HEK293 (cell line): ENCODE data around the gene SIRT7.
A peak's percentile ranks its signal among the peaks of the same experiment; 100 is the strongest.

Experiments used
- HOXC10 ChIP-seq: sonication (generic); formaldehyde crosslinking; IDR thresholded peaks from 2 replicates; pipeline ENCODE4 v1.8.1; 2023; ENCODE audit warnings: mild to moderate bottlenecking, missing genetic modification reagents
- HOXD13 ChIP-seq: sonication (generic); formaldehyde crosslinking; IDR thresholded peaks from 2 replicates; pipeline ENCODE4 v1.8.0; 2022; ENCODE audit warnings: missing genetic modification reagents, borderline replicate concordance
- REPIN1 ChIP-seq: fragments of 450-650 bp; formaldehyde crosslinking; IDR thresholded peaks from 2 replicates; pipeline ENCODE4 v1.5.1; 2017; ENCODE audit warnings: missing biosample characterization, missing genetic modification characterization, low read depth
- SCRT2 ChIP-seq: fragments of 450-650 bp; formaldehyde crosslinking; IDR thresholded peaks from 2 replicates; pipeline ENCODE4 v1.5.1; 2016; ENCODE audit warnings: missing biosample characterization, missing genetic modification characterization
- SETDB1 ChIP-seq: IDR thresholded peaks from one replicate; pipeline ENCODE4 v1.6.1; 2017; ENCODE audit warnings: mild to moderate bottlenecking, low read length, moderate library complexity, mixed read lengths; ENCODE audit not compliant: insufficient read length
- WT1 ChIP-seq: fragments of 450-650 bp; formaldehyde crosslinking; IDR thresholded peaks from 2 replicates; pipeline ENCODE4 v1.5.1; 2016; ENCODE audit warnings: missing biosample characterization, missing genetic modification characterization
- ZBTB17 ChIP-seq: fragments of 450-650 bp; formaldehyde crosslinking; IDR thresholded peaks from 2 replicates; pipeline ENCODE4 v1.5.1; 2016; ENCODE audit warnings: missing biosample characterization, missing genetic modification characterization
- ZBTB20 ChIP-seq: fragments of 450-650 bp; formaldehyde crosslinking; IDR thresholded peaks from 2 replicates; pipeline ENCODE4 v1.5.1; 2016; ENCODE audit warnings: missing biosample characterization, missing genetic modification characterization
- ZBTB8A ChIP-seq: fragments of 450-650 bp; formaldehyde crosslinking; IDR thresholded peaks from 2 replicates; pipeline ENCODE4 v1.5.1; 2016; ENCODE audit warnings: missing biosample characterization, missing genetic modification characterization
- ZNF146 ChIP-seq: fragments of 450-650 bp; formaldehyde crosslinking; IDR thresholded peaks from 2 replicates; pipeline ENCODE4 v1.5.1; 2016; ENCODE audit warnings: missing biosample characterization, missing genetic modification characterization
- ZNF2 ChIP-seq: fragments of 450-650 bp; formaldehyde crosslinking; IDR thresholded peaks from 2 replicates; pipeline ENCODE4 v1.5.1; 2016; ENCODE audit warnings: missing biosample characterization, missing genetic modification characterization
- ZNF23 ChIP-seq: fragments of 450-650 bp; formaldehyde crosslinking; IDR thresholded peaks from 2 replicates; pipeline ENCODE4 v1.5.1; 2016; ENCODE audit warnings: missing biosample characterization, missing genetic modification characterization, borderline replicate concordance
- ZNF324 ChIP-seq: fragments of 450-650 bp; formaldehyde crosslinking; IDR thresholded peaks from 2 replicates; pipeline ENCODE4 v1.5.1; 2016; ENCODE audit warnings: missing biosample characterization, missing genetic modification characterization
- ZNF423 ChIP-seq: fragments of 450-650 bp; formaldehyde crosslinking; IDR thresholded peaks from 2 replicates; pipeline ENCODE4 v1.5.1; 2016; ENCODE audit warnings: missing biosample characterization, missing genetic modification characterization
- ZNF426 ChIP-seq: fragments of 450-650 bp; formaldehyde crosslinking; IDR thresholded peaks from 2 replicates; pipeline ENCODE4 v1.5.1; 2017; ENCODE audit warnings: missing biosample characterization, missing genetic modification characterization, mild to moderate bottlenecking, inconsistent platforms, moderate library complexity
- ZNF510 ChIP-seq: fragments of 450-650 bp; formaldehyde crosslinking; IDR thresholded peaks from 2 replicates; pipeline ENCODE4 v1.5.1; 2018; ENCODE audit warnings: mild to moderate bottlenecking, missing genetic modification characterization, missing biosample characterization; ENCODE audit not compliant: insufficient replicate concordance
- ZNF596 ChIP-seq: fragments of 450-650 bp; IDR thresholded peaks from 2 replicates; pipeline ENCODE4 v1.5.0; 2018; ENCODE audit warnings: missing biosample characterization, mild to moderate bottlenecking, missing genetic modification characterization, moderate library complexity
- ZNF654 ChIP-seq: fragments of 450-650 bp; formaldehyde crosslinking; IDR thresholded peaks from 2 replicates; pipeline ENCODE4 v1.5.1; 2016; ENCODE audit warnings: low read depth, missing biosample characterization, missing genetic modification characterization
- ZNF664 ChIP-seq: fragments of 450-650 bp; formaldehyde crosslinking; IDR thresholded peaks from 2 replicates; pipeline ENCODE4 v1.5.1; 2016; ENCODE audit warnings: missing biosample characterization, missing genetic modification characterization
- ZNF677 ChIP-seq: fragments of 450-650 bp; IDR thresholded peaks from 2 replicates; pipeline ENCODE4 v1.5.0; 2018; ENCODE audit warnings: missing biosample characterization, mild to moderate bottlenecking, missing genetic modification characterization, moderate library complexity
- ZNF701 ChIP-seq: fragments of 450-650 bp; formaldehyde crosslinking; IDR thresholded peaks from 2 replicates; pipeline ENCODE4 v1.5.1; 2016; ENCODE audit warnings: missing biosample characterization, missing genetic modification characterization
- ZNF777 ChIP-seq: fragments of 450-650 bp; formaldehyde crosslinking; IDR thresholded peaks from 2 replicates; pipeline ENCODE4 v1.5.1; 2017; ENCODE audit warnings: missing biosample characterization, missing genetic modification characterization, borderline replicate concordance
- TF ChIP-seq, protein P1 (sequence below): fragments of 450-650 bp; IDR thresholded peaks from 2 replicates; pipeline ENCODE4 v1.5.1; 2018; ENCODE audit warnings: missing biosample characterization, mild to moderate bottlenecking, missing genetic modification characterization
- TF ChIP-seq, protein P2 (sequence below): fragments of 450-650 bp; formaldehyde crosslinking; IDR thresholded peaks from 2 replicates; pipeline ENCODE4 v1.5.1; 2016; ENCODE audit warnings: missing biosample characterization, missing genetic modification characterization
- TF ChIP-seq, protein P3 (sequence below): fragments of 450-650 bp; formaldehyde crosslinking; IDR thresholded peaks from 2 replicates; pipeline ENCODE4 v1.5.1; 2016; ENCODE audit warnings: missing biosample characterization, missing genetic modification characterization
- TF ChIP-seq, protein P4 (sequence below): fragments of 450-650 bp; formaldehyde crosslinking; IDR thresholded peaks from 2 replicates; pipeline ENCODE4 v1.5.1; 2016; ENCODE audit warnings: missing biosample characterization, missing genetic modification characterization
- TF ChIP-seq, protein P5 (sequence below): fragments of 450-650 bp; formaldehyde crosslinking; IDR thresholded peaks from 2 replicates; pipeline ENCODE4 v1.5.0; 2017; ENCODE audit warnings: missing biosample characterization, missing genetic modification characterization, borderline replicate concordance
- TF ChIP-seq, protein P6 (sequence below): fragments of 450-650 bp; formaldehyde crosslinking; IDR thresholded peaks from 2 replicates; pipeline ENCODE4 v1.5.1; 2016; ENCODE audit warnings: missing biosample characterization, missing genetic modification characterization, low read depth

Gene SIRT7

DNA sequence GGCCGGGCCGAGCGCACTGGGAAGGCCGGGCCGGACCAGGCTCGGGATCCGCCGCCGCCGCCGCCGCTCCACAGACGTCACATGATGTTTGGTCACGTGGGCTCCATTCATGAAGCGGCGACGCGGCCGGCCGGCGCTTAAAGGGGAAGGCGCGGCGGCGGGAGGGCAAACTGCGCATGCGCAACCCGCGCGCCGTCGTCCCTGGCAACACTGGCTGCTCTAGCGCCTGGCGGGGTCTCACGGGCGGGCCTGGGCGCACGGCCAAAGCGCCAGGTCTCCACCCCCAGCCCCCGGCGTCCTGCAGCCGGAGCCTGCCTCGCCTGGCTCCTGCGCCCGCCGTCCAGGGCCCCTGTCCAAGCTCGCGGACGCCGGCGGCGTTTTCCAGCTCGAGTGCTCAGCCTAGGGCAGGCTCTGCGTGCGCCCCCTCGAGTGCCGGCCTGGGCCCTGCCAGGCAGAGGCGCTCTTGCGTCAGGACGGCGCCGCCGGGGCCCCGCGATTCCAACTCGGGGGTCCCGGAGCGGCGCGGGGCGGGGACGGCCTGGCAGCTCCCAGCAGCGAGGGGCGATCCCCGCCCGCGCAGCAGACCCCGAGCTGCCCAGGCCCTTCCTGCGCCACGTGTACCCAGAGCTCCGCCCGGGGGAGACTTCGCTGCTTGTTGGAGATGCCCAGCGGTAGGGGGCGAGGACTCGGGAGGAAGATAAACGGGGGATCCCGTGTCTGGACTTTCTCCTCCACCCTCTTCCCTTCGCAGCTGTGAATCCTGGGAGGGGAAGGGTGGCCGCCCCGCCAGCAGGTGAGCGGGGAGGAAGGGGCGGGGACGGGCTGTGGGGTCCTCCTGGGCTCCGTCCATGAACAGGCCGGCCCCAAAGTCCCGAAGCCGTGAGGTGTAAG lies 9.9 kb upstream of the SIRT7 start, which contains the start of gene MAFG (continued):
- TF ChIP-seq, protein P1, sequence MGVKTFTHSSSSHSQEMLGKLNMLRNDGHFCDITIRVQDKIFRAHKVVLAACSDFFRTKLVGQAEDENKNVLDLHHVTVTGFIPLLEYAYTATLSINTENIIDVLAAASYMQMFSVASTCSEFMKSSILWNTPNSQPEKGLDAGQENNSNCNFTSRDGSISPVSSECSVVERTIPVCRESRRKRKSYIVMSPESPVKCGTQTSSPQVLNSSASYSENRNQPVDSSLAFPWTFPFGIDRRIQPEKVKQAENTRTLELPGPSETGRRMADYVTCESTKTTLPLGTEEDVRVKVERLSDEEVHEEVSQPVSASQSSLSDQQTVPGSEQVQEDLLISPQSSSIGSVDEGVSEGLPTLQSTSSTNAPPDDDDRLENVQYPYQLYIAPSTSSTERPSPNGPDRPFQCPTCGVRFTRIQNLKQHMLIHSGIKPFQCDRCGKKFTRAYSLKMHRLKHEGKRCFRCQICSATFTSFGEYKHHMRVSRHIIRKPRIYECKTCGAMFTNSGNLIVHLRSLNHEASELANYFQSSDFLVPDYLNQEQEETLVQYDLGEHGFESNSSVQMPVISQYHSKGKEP (tag by site-specific recombination), result peak; percentile 63; the same call in 1 of the 2 replicates
- TF ChIP-seq ZNF664 (tag by site-specific recombination) (no peak), ZNF701 (no peak), WT1 (no peak), ZNF423 (no peak), SCRT2 (tag by site-specific recombination) (no peak), ZNF596 (tag by site-specific recombination) (peak; percentile 35; the same call in 1 of the 2 replicates), ZNF677 (tag by site-specific recombination) (peak; percentile 4; the same call in 1 of the 2 replicates), ZNF777 (tag by site-specific recombination) (peak; percentile 36; the same call in 1 of the 2 replicates), ZBTB17 (tag by site-specific recombination) (peak; percentile 67; the same call in 1 of the 2 replicates), ZNF324 (tag by site-specific recombination) (no peak), SETDB1 (no peak), ZNF2 (tag by site-specific recombination) (no peak), ZBTB8A (peak; percentile 96), ZNF426 (tag by site-specific recombination) (no peak), ZNF510 (no peak), HOXD13 (CRISPR knock-in tag) (no peak), ZNF654 (no peak), HOXC10 (CRISPR knock-in tag) (0 out of 2 replicates have a peak, but pooled peaks have one; percentile 44), ZNF146 (tag by site-specific recombination) (no peak), ZBTB20 (peak; percentile 76; the same call in 1 of the 2 replicates), REPIN1 (tag by site-specific recombination) (no peak), ZNF23 (no peak)
- TF ChIP-seq, protein P2, sequence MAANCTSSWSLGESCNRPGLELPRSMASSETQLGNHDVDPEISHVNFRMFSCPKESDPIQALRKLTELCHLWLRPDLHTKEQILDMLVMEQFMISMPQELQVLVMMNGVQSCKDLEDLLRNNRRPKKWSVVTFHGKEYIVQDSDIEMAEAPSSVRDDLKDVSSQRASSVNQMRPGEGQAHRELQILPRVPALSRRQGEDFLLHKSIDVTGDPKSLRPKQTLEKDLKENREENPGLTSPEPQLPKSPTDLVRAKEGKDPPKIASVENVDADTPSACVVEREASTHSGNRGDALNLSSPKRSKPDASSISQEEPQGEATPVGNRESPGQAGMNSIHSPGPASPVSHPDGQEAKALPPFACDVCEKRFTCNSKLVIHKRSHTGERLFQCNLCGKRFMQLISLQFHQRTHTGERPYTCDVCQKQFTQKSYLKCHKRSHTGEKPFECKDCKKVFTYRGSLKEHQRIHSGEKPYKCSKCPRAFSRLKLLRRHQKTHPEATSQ, result peak; percentile 85; the same call in 1 of the 2 replicates
- TF ChIP-seq, protein P3, sequence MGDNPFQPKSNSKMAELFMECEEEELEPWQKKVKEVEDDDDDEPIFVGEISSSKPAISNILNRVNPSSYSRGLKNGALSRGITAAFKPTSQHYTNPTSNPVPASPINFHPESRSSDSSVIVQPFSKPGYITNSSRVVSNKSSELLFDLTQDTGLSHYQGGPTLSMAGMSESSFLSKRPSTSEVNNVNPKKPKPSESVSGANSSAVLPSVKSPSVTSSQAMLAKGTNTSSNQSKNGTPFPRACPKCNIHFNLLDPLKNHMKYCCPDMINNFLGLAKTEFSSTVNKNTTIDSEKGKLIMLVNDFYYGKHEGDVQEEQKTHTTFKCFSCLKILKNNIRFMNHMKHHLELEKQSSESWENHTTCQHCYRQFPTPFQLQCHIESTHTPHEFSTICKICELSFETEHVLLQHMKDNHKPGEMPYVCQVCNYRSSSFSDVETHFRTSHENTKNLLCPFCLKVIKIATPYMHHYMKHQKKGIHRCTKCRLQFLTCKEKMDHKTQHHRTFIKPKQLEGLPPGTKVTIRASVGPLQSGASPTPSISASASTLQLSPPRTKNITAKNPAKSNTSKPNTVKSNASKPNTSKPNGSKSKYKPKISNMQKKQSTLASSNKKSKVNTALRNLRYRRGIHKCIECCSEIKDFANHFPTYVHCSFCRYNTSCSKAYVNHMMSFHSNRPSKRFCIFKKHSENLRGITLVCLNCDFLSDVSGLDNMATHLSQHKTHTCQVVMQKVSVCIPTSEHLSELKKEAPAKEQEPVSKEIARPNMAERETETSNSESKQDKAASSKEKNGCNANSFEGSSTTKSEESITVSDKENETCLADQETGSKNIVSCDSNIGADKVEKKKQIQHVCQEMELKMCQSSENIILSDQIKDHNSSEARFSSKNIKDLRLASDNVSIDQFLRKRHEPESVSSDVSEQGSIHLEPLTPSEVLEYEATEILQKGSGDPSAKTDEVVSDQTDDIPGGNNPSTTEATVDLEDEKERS (tag by site-specific recombination), result no peak
- TF ChIP-seq, protein P4, sequence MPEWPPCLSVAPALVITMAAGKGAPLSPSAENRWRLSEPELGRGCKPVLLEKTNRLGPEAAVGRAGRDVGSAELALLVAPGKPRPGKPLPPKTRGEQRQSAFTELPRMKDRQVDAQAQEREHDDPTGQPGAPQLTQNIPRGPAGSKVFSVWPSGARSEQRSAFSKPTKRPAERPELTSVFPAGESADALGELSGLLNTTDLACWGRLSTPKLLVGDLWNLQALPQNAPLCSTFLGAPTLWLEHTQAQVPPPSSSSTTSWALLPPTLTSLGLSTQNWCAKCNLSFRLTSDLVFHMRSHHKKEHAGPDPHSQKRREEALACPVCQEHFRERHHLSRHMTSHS (tag by site-specific recombination), result no peak
- TF ChIP-seq, protein P5, sequence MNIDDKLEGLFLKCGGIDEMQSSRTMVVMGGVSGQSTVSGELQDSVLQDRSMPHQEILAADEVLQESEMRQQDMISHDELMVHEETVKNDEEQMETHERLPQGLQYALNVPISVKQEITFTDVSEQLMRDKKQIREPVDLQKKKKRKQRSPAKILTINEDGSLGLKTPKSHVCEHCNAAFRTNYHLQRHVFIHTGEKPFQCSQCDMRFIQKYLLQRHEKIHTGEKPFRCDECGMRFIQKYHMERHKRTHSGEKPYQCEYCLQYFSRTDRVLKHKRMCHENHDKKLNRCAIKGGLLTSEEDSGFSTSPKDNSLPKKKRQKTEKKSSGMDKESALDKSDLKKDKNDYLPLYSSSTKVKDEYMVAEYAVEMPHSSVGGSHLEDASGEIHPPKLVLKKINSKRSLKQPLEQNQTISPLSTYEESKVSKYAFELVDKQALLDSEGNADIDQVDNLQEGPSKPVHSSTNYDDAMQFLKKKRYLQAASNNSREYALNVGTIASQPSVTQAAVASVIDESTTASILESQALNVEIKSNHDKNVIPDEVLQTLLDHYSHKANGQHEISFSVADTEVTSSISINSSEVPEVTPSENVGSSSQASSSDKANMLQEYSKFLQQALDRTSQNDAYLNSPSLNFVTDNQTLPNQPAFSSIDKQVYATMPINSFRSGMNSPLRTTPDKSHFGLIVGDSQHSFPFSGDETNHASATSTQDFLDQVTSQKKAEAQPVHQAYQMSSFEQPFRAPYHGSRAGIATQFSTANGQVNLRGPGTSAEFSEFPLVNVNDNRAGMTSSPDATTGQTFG (tag by site-specific recombination), result no peak; the same call in 1 of the 2 replicates
- TF ChIP-seq, protein P6, sequence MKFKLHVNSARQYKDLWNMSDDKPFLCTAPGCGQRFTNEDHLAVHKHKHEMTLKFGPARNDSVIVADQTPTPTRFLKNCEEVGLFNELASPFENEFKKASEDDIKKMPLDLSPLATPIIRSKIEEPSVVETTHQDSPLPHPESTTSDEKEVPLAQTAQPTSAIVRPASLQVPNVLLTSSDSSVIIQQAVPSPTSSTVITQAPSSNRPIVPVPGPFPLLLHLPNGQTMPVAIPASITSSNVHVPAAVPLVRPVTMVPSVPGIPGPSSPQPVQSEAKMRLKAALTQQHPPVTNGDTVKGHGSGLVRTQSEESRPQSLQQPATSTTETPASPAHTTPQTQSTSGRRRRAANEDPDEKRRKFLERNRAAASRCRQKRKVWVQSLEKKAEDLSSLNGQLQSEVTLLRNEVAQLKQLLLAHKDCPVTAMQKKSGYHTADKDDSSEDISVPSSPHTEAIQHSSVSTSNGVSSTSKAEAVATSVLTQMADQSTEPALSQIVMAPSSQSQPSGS (tag by site-specific recombination), result no peak
